ENCODE measurements around the gene TMBIM6. TPM values are rescaled to one million over a fixed set of nuclear protein-coding genes. Genes with fewer than 3 reads are reported as not detected.
"Not testable (repeated sequence)": the region's sequence is repeated elsewhere in the genome, so short reads cannot be mapped to it uniquely, and the experiment has no call there.

The TMBIM6 gene
- total RNA-seq, 1 experiment from 2014 or later = 532 TPM

GRCh38 chr12:49728446-49728845, 12.9 kb upstream of the TMBIM6 start:
- no peak for DNase-seq (ENCODE audit: low read depth)

GRCh38 chr12:49730050-49730449, 11.3 kb upstream of the TMBIM6 start:
- DNase-seq (ENCODE audit: low read depth) = no peak

GRCh38 chr12:49730568-49731101, 10.7 kb upstream of the TMBIM6 start:
- DNase-seq (ENCODE audit: low read depth) = no peak

GRCh38 chr12:49733219-49734017, 7.9 kb upstream of the TMBIM6 start:
- DNase-seq (ENCODE audit: low read depth) = no peak

- DNase-seq (ENCODE audit: low read depth) = not testable (repeated sequence)
Observed at GRCh38 chr12:49734900-49735299, 6.5 kb upstream of the TMBIM6 start.

- DNase-seq (ENCODE audit: low read depth) = peak; percentile 87
Observed at GRCh38 chr12:49738721-49739120, 2.6 kb upstream of the TMBIM6 start.

- DNase-seq (ENCODE audit: low read depth) = not testable (repeated sequence)
Observed at GRCh38 chr12:49740277-49740676, 1.1 kb upstream of the TMBIM6 start.

GRCh38 chr12:49741882-49742620, 694 bp downstream of the TMBIM6 start:
- DNase-seq (ENCODE audit: low read depth) = peak; percentile 87

- no peak for DNase-seq (ENCODE audit: low read depth)
Observed at GRCh38 chr12:49744363-49744885, 3.1 kb downstream of the TMBIM6 start.

- no peak for DNase-seq (ENCODE audit: low read depth)
Observed at GRCh38 chr12:49748306-49748705, 6.9 kb downstream of the TMBIM6 start.

- no peak for DNase-seq (ENCODE audit: low read depth)
Observed at GRCh38 chr12:49748800-49749199, 7.4 kb downstream of the TMBIM6 start.

GRCh38 chr12:49750027-49750995, 9.0 kb downstream of the TMBIM6 start:
- peak; percentile 64 for DNase-seq (ENCODE audit: low read depth)

GRCh38 chr12:49750996-49751393, 9.6 kb downstream of the TMBIM6 start:
- DNase-seq (ENCODE audit: low read depth) = no peak

GRCh38 chr12:49761677-49762467, 20.5 kb downstream of the TMBIM6 start:
- DNase-seq (ENCODE audit: low read depth) = no peak

- no peak for DNase-seq (ENCODE audit: low read depth)
Observed at GRCh38 chr12:49762468-49762847, 21.1 kb downstream of the TMBIM6 start.

- DNase-seq (ENCODE audit: low read depth) = peak; percentile 51
Observed at GRCh38 chr12:49763006-49763591, 21.7 kb downstream of the TMBIM6 start.

GRCh38 chr12:49764126-49764525, 22.8 kb downstream of the TMBIM6 start:
- no peak for DNase-seq (ENCODE audit: low read depth)

- no peak for DNase-seq (ENCODE audit: low read depth)
Observed at GRCh38 chr12:49766115-49766455, 24.7 kb downstream of the TMBIM6 start.

- no peak for DNase-seq (ENCODE audit: low read depth)
Observed at GRCh38 chr12:49767333-49767732, 26.0 kb downstream of the TMBIM6 start.

GRCh38 chr12:49773102-49773501, 31.7 kb downstream of the TMBIM6 start:
- not testable (repeated sequence) for DNase-seq (ENCODE audit: low read depth)

Measured in HT1080 (cell line).